WI38 (cell line): ENCODE results near the gene GATB.

ENCODE experiments used
- H3K4me3 ChIP-seq: 2 replicates; pipeline ENCODE4 v1.5.1; 2011; ENCODE audit warnings: low read depth, mild to moderate bottlenecking, control low read depth, low read length
- TF ChIP-seq, protein P1 (sequence below): IDR thresholded peaks from 2 replicates; pipeline ENCODE4 v1.5.1; 2012; ENCODE audit warnings: low read depth, mild to moderate bottlenecking, control low read depth, low read length

GATB gene

DNA sequence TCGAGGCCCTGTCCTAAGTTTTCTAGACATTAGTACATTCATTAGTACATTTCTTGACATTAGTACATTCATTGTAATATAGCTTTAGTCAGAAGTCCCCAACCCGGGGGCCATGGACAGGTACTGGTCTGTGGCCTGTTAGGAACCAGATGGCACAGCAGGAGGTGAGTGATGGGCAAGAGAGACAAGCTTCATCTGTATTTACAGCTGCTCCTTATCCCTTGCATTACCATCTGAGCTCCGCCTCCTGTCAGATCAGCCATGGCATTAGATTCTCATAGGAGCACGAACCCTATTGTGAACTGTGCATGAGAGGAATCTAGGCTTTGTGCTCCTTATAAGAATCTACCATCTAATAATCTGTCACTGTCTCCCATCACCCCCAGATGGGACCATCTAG is 48.0 kb downstream of the GATB start:
- H3K4me3 ChIP-seq = no peak overlapping the region
- TF ChIP-seq, protein P1, sequence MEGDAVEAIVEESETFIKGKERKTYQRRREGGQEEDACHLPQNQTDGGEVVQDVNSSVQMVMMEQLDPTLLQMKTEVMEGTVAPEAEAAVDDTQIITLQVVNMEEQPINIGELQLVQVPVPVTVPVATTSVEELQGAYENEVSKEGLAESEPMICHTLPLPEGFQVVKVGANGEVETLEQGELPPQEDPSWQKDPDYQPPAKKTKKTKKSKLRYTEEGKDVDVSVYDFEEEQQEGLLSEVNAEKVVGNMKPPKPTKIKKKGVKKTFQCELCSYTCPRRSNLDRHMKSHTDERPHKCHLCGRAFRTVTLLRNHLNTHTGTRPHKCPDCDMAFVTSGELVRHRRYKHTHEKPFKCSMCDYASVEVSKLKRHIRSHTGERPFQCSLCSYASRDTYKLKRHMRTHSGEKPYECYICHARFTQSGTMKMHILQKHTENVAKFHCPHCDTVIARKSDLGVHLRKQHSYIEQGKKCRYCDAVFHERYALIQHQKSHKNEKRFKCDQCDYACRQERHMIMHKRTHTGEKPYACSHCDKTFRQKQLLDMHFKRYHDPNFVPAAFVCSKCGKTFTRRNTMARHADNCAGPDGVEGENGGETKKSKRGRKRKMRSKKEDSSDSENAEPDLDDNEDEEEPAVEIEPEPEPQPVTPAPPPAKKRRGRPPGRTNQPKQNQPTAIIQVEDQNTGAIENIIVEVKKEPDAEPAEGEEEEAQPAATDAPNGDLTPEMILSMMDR = no peak

DNA sequence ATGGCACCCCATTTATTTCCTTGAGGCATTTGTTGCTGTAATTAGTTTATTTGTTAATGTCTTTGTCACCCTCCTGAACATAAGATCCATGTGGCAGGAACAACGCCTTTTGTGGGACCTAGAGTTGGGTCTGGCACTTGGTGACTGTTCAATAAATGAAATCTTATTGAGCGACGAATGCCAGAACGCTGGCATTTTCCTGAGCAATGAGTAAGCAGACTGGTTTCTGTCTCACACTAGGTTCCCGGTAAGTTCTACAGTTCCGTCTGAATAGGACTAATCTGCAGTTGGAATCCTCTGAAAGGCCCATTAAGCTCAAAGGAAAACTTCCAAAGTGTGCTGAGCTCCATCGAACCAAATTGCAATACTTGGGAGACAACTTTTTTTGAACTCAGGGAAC is 49.2 kb downstream of the GATB start:
- TF ChIP-seq, protein P1 = no peak
- no peak overlapping the region for H3K4me3 ChIP-seq

DNA sequence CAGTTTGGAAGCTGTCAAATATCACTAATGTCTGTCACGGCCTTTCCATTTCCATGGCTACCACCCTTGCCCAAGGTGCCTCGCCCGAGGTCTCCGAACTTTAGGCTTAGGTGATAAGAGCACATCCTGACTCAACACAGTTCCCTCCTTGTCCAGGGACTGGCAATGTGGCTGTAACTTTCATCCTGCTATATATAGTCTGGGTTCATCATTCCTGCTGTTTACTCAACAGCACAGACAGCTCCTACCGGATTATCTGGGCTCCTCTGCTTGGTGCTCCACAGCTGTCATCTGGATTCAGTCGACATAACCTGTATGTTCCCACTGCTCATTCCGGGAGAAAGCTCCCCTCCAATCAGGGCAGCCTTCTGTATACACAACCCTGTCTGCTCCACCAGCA is 51.2 kb downstream of the GATB start:
- TF ChIP-seq, protein P1 = no peak
- no peak overlapping the region for H3K4me3 ChIP-seq

DNA sequence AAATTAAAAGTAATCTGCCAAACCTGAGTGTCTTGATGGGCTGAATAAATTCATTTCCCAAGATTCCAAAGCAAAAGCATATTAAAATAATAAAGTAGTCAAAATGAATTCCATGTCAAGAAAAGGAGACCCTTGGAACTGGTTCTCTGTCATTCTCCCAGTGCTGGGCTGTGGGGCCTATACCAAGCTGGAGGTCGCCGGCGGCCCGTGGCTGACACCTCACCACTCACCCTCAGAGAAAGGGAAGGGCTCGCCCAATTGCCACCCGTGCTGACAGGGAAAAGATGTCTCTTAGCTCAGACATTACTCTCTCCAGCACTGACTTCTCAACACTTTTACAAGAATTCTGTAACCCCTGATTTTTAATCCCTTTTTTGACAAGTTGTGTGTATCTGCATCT is 51.7 kb downstream of the GATB start:
- TF ChIP-seq, protein P1 = no peak
- H3K4me3 ChIP-seq = no peak overlapping the region

DNA sequence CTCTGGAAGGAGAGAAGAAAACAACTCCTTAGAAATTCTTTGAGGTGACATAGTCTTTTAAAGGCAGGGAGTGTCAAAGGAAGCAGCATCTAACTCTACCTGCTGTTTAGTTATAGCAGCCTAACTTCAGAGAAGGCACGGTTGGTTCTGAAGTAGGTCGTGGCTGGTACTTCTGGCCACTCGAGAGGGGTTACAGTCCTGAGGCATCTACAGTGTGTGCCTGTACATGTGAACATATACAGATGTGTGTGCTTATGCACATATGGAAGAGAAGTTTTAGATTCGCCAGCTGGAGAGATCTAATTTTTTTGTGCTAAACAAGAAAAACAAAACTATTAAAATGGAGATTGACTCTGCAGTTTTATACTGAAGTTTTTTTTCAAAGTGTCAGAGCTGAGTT is 52.7 kb downstream of the GATB start:
- TF ChIP-seq, protein P1 = no peak
- H3K4me3 ChIP-seq = no peak overlapping the region

DNA sequence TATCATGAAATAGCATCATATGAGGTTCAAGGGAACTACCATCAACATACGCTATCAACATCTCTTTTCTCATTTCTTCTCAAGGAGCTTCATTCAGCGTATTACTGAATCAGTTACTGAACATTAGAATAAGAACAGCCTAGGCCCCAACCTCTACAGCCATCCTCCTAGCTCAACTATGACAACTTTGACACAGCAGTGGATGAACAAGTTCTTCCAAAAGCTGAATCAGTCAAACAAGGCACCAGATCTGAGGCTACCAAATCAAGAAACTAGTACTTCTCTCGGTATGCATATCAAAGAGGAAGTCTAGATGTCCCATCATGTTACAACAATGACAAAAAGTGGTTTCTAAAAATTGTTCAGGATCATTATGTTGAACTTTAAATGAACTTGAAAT is 57.4 kb downstream of the GATB start:
- TF ChIP-seq, protein P1 = no peak
- H3K4me3 ChIP-seq = no peak overlapping the region

DNA sequence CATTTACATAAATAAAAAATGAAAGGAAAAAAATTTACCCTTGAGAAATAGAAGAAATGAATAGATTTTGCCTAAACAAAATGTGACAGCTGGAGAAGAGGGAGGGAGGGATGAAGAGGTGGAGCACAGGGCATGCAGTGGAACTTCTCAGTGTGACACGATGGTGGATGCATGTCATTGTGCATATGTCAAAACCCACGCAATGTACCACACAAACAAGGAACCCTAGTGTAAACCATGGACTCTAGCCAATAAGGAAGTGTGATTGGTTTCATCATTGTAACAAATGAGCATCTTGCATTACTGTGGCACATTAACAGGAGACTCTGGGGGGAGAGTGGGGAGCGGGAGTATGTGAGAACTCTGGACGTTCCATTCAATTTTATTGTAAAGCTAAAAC is 58.6 kb downstream of the GATB start:
- no peak overlapping the region for H3K4me3 ChIP-seq
- TF ChIP-seq, protein P1 = no peak
